ENCODE measurements around the gene PTPRN2.

DNA sequence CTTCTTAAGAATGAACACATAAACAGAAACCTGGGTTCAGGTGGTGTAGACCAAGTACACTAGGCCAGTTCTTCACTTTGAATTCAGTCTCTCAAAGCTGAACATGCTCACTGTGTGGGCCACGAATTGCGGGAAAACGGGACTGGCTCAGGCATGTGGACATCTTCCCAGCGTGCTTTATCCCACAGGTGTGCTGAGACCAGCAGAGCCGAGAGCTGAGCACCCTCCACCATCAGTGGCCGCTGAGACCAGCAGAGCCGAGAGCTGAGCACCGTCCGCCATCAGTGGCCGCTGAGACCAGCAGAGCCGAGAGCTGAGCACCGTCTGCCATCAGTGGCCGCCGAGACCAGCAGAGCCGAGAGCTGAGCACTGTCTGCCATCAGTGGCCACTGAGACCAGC lies 985.5 kb downstream of the PTPRN2 start:
- TF ChIP-seq POLR2A (IDR thresholded peaks at IDR 0.05), result no peak
- TF ChIP-seq, protein P1, sequence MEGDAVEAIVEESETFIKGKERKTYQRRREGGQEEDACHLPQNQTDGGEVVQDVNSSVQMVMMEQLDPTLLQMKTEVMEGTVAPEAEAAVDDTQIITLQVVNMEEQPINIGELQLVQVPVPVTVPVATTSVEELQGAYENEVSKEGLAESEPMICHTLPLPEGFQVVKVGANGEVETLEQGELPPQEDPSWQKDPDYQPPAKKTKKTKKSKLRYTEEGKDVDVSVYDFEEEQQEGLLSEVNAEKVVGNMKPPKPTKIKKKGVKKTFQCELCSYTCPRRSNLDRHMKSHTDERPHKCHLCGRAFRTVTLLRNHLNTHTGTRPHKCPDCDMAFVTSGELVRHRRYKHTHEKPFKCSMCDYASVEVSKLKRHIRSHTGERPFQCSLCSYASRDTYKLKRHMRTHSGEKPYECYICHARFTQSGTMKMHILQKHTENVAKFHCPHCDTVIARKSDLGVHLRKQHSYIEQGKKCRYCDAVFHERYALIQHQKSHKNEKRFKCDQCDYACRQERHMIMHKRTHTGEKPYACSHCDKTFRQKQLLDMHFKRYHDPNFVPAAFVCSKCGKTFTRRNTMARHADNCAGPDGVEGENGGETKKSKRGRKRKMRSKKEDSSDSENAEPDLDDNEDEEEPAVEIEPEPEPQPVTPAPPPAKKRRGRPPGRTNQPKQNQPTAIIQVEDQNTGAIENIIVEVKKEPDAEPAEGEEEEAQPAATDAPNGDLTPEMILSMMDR (IDR thresholded peaks at IDR 0.05), result no peak

Measured in sigmoid colon (tissue), 3 donors.